Measurements from ENCODE around the gene MMP11.

GRCh38 chr22:23764899-23765881, 7.5 kb upstream of the MMP11 start:
- TF ChIP-seq, protein P1, sequence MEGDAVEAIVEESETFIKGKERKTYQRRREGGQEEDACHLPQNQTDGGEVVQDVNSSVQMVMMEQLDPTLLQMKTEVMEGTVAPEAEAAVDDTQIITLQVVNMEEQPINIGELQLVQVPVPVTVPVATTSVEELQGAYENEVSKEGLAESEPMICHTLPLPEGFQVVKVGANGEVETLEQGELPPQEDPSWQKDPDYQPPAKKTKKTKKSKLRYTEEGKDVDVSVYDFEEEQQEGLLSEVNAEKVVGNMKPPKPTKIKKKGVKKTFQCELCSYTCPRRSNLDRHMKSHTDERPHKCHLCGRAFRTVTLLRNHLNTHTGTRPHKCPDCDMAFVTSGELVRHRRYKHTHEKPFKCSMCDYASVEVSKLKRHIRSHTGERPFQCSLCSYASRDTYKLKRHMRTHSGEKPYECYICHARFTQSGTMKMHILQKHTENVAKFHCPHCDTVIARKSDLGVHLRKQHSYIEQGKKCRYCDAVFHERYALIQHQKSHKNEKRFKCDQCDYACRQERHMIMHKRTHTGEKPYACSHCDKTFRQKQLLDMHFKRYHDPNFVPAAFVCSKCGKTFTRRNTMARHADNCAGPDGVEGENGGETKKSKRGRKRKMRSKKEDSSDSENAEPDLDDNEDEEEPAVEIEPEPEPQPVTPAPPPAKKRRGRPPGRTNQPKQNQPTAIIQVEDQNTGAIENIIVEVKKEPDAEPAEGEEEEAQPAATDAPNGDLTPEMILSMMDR (conservative IDR thresholded peaks at IDR 0.05) = no peak
- TF ChIP-seq ZFX (IDR thresholded peaks at IDR 0.05) = no peak

Data from C4-2B (cell line).